WTC11 (cell line): ENCODE measurements around the gene LPP. TPM values are rescaled to one million over a fixed set of nuclear protein-coding genes. Genes with fewer than 3 reads are reported as not detected.

Source experiments
- ATAC-seq: fragments of 200-7000 bp; cut with Tn5 transposase; 2 replicates; pipeline ENCODE4 v1.10.0; 2021; ENCODE audit warnings: mild to moderate bottlenecking, moderate library complexity
- CTCF ChIA-PET: fragments of 300-600 bp; sonication (Branson Sonifier 250); formaldehyde crosslinking; loops from one replicate; lab custom pipeline; 2021; ENCODE audit warnings: antibody characterized with exemption; lab: Charles Lee
- POLR2A ChIA-PET: fragments of 350-600 bp; sonication (Branson Sonifier 250); formaldehyde crosslinking; loops from one replicate; lab custom pipeline; 2021; ENCODE audit warnings: antibody characterized with exemption; lab: Charles Lee
- DNase-seq: peaks from one replicate; pipeline ENCODE4 v3.0.0; 2021; ENCODE audit warnings: low spot score
- H3K27ac Mint-ChIP-seq: 2 replicates; pipeline ENCODE4 v1.8.0; 2021; ENCODE audit warnings: mixed read lengths
- H3K27me3 Mint-ChIP-seq: 2 replicates; pipeline ENCODE4 v1.8.0; 2021; ENCODE audit warnings: low read depth, mild to moderate bottlenecking, moderate library complexity, mixed read lengths
- H3K36me3 Mint-ChIP-seq: 2 replicates; pipeline ENCODE4 v1.8.0; 2021; ENCODE audit warnings: mixed read lengths
- H3K4me1 Mint-ChIP-seq: 2 replicates; pipeline ENCODE4 v1.8.0; 2022; ENCODE audit warnings: mixed read lengths
- H3K4me3 Mint-ChIP-seq: 2 replicates; pipeline ENCODE4 v1.8.0; 2021; ENCODE audit warnings: mild to moderate bottlenecking, moderate library complexity, mixed read lengths
- H3K9me3 Mint-ChIP-seq: 2 replicates; pipeline ENCODE4 v1.8.0; 2021; ENCODE audit warnings: mixed read lengths
- ELF4 ChIP-seq: sonication (generic); formaldehyde crosslinking; IDR thresholded peaks from 2 replicates; pipeline ENCODE4 v1.8.1; 2022; ENCODE audit warnings: low read depth, mild to moderate bottlenecking, moderate library complexity, missing genetic modification reagents
- ETV6 ChIP-seq: sonication (generic); formaldehyde crosslinking; IDR thresholded peaks from 2 replicates; pipeline ENCODE4 v1.8.1; 2022; ENCODE audit warnings: mild to moderate bottlenecking, missing genetic modification reagents
- FOXP1 ChIP-seq: sonication (generic); formaldehyde crosslinking; IDR thresholded peaks from 2 replicates; pipeline ENCODE4 v1.8.0; 2022; ENCODE audit warnings: missing genetic modification reagents, mild to moderate bottlenecking, moderate library complexity, borderline replicate concordance
- GRHL2 ChIP-seq: fragments of 250-450 bp; sonication (Bioruptor Pico); IDR thresholded peaks from 2 replicates; pipeline ENCODE4 v1.8.0; 2022; ENCODE audit warnings: mild to moderate bottlenecking, moderate library complexity; ENCODE audit not compliant: insufficient replicate concordance, severe bottlenecking
- GTF2I ChIP-seq: fragments of 250-450 bp; sonication (Bioruptor Pico); conservative IDR thresholded peaks from 2 replicates; pipeline ENCODE4 v1.4.0; 2021; ENCODE audit warnings: mild to moderate bottlenecking
- HMGXB4 ChIP-seq: sonication (generic); formaldehyde crosslinking; IDR thresholded peaks from 2 replicates; pipeline ENCODE4 v1.8.1; 2023; ENCODE audit warnings: mild to moderate bottlenecking, moderate library complexity, missing genetic modification reagents
- JAZF1 ChIP-seq: fragments of 250-450 bp; sonication (Bioruptor Pico); IDR thresholded peaks from 2 replicates; pipeline ENCODE4 v1.9.0; 2021; ENCODE audit warnings: moderate library complexity, mild to moderate bottlenecking, inconsistent platforms
- KAT7 ChIP-seq: sonication (generic); formaldehyde crosslinking; IDR thresholded peaks from 2 replicates; pipeline ENCODE4 v1.8.1; 2023; ENCODE audit warnings: missing genetic modification reagents, mild to moderate bottlenecking, borderline replicate concordance
- NFE2L1 ChIP-seq: sonication (generic); formaldehyde crosslinking; IDR thresholded peaks from 2 replicates; pipeline ENCODE4 v1.8.1; 2023; ENCODE audit warnings: missing genetic modification reagents
- NR1H2 ChIP-seq: sonication (generic); formaldehyde crosslinking; IDR thresholded peaks from 2 replicates; pipeline ENCODE4 v1.9.0; 2021; ENCODE audit warnings: mild to moderate bottlenecking, moderate library complexity, missing genetic modification reagents
- NR3C1 ChIP-seq: sonication (generic); formaldehyde crosslinking; conservative IDR thresholded peaks from 2 replicates; pipeline ENCODE4 v1.8.1; 2023; ENCODE audit warnings: low read depth, mild to moderate bottlenecking, missing genetic modification reagents
- OVOL2 ChIP-seq: fragments of 250-450 bp; sonication (Bioruptor Pico); IDR thresholded peaks from 2 replicates; pipeline ENCODE4 v1.9.0; 2021; ENCODE audit warnings: mild to moderate bottlenecking, borderline replicate concordance
- SOX15 ChIP-seq: fragments of 250-450 bp; sonication (Bioruptor Pico); IDR thresholded peaks from 2 replicates; pipeline ENCODE4 v1.9.0; 2021; ENCODE audit warnings: mild to moderate bottlenecking
- TCF7 ChIP-seq: sonication (generic); formaldehyde crosslinking; IDR thresholded peaks from 2 replicates; pipeline ENCODE4 v1.8.0; 2022; ENCODE audit warnings: mild to moderate bottlenecking, low read depth, missing genetic modification reagents, moderate library complexity
- TEAD1 ChIP-seq: sonication (generic); formaldehyde crosslinking; IDR thresholded peaks from 2 replicates; pipeline ENCODE4 v1.8.0; 2022; ENCODE audit warnings: mild to moderate bottlenecking, missing genetic modification reagents
- TP53 ChIP-seq: sonication (generic); formaldehyde crosslinking; IDR thresholded peaks from 2 replicates; pipeline ENCODE4 v1.8.1; 2023; ENCODE audit warnings: mild to moderate bottlenecking, missing genetic modification reagents
- ZNF121 ChIP-seq: sonication (generic); formaldehyde crosslinking; IDR thresholded peaks from 2 replicates; pipeline ENCODE4 v1.8.0; 2023; ENCODE audit warnings: missing genetic modification reagents
- ZNF416 ChIP-seq: fragments of 250-450 bp; sonication (Bioruptor Pico); IDR thresholded peaks from 2 replicates; pipeline ENCODE4 v1.9.0; 2021; ENCODE audit warnings: mild to moderate bottlenecking, inconsistent platforms
- ZNF423 ChIP-seq: fragments of 250-450 bp; sonication (Bioruptor Pico); IDR thresholded peaks from 2 replicates; pipeline ENCODE4 v2.1.2; 2022; ENCODE audit warnings: mild to moderate bottlenecking, moderate library complexity
- total RNA-seq: library from RNA; stranded (reverse); gene quantifications from 3 replicates; pipeline ENCODE4 v1.2.3, GENCODE V29; 2021
- TF ChIP-seq, protein P1 (sequence below): sonication (generic); formaldehyde crosslinking; IDR thresholded peaks from 2 replicates; pipeline ENCODE4 v1.8.0; 2022; ENCODE audit warnings: mild to moderate bottlenecking, missing genetic modification reagents
- TF ChIP-seq, protein P2 (sequence below): sonication (generic); formaldehyde crosslinking; IDR thresholded peaks from 2 replicates; pipeline ENCODE4 v1.8.1; 2023; ENCODE audit warnings: mild to moderate bottlenecking, missing genetic modification reagents, moderate library complexity
- TF ChIP-seq, protein P3 (sequence below): sonication (generic); formaldehyde crosslinking; IDR thresholded peaks from 2 replicates; pipeline ENCODE4 v1.8.0; 2022; ENCODE audit warnings: mild to moderate bottlenecking, missing genetic modification reagents
- TF ChIP-seq, protein P4 (sequence below): sonication (generic); formaldehyde crosslinking; IDR thresholded peaks from 2 replicates; pipeline ENCODE4 v1.8.1; 2023; ENCODE audit warnings: mild to moderate bottlenecking, missing genetic modification reagents, moderate library complexity
- TF ChIP-seq, protein P5 (sequence below): sonication (generic); formaldehyde crosslinking; IDR thresholded peaks from 2 replicates; pipeline ENCODE4 v1.8.1; 2023; ENCODE audit warnings: mild to moderate bottlenecking, missing genetic modification reagents, borderline replicate concordance

Gene LPP
- total RNA-seq, 1 experiment from 2014 or later = 49.6 TPM

- TF ChIP-seq NR1H2 (CRISPR knock-in tag) (no peak), NFE2L1 (CRISPR knock-in tag) (no peak), ELF4 (CRISPR knock-in tag) (no peak), TP53 (no peak)
Measured at GRCh38 chr3:188391592-188391991, 237.6 kb downstream of the LPP start (continued).

- TF ChIP-seq HMGXB4 (CRISPR knock-in tag) = no peak
- TF ChIP-seq, protein P1, sequence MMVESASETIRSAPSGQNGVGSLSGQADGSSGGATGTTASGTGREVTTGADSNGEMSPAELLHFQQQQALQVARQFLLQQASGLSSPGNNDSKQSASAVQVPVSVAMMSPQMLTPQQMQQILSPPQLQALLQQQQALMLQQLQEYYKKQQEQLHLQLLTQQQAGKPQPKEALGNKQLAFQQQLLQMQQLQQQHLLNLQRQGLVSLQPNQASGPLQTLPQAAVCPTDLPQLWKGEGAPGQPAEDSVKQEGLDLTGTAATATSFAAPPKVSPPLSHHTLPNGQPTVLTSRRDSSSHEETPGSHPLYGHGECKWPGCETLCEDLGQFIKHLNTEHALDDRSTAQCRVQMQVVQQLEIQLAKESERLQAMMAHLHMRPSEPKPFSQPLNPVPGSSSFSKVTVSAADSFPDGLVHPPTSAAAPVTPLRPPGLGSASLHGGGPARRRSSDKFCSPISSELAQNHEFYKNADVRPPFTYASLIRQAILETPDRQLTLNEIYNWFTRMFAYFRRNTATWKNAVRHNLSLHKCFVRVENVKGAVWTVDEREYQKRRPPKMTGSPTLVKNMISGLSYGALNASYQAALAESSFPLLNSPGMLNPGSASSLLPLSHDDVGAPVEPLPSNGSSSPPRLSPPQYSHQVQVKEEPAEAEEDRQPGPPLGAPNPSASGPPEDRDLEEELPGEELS (CRISPR knock-in tag) = no peak
- TF ChIP-seq TCF7 (CRISPR knock-in tag) = no peak
- no peak for TF ChIP-seq ZNF416 (CRISPR knock-in tag)
- no peak for TF ChIP-seq JAZF1 (CRISPR knock-in tag)
- no peak for TF ChIP-seq ZNF423 (CRISPR knock-in tag)
- TF ChIP-seq, protein P2, sequence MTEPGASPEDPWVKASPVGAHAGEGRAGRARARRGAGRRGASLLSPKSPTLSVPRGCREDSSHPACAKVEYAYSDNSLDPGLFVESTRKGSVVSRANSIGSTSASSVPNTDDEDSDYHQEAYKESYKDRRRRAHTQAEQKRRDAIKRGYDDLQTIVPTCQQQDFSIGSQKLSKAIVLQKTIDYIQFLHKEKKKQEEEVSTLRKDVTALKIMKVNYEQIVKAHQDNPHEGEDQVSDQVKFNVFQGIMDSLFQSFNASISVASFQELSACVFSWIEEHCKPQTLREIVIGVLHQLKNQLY (CRISPR knock-in tag) = no peak
- TF ChIP-seq GTF2I (CRISPR knock-in tag) = no peak
- TF ChIP-seq TEAD1 (CRISPR knock-in tag) = no peak
- TF ChIP-seq SOX15 (CRISPR knock-in tag) = no peak
- TF ChIP-seq, protein P3, sequence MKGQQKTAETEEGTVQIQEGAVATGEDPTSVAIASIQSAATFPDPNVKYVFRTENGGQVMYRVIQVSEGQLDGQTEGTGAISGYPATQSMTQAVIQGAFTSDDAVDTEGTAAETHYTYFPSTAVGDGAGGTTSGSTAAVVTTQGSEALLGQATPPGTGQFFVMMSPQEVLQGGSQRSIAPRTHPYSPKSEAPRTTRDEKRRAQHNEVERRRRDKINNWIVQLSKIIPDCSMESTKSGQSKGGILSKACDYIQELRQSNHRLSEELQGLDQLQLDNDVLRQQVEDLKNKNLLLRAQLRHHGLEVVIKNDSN (CRISPR knock-in tag) = no peak
- TF ChIP-seq ETV6 = no peak
- TF ChIP-seq, all 79 proteins: peak for 0
- no peaks in the 10 kb centered on the region for H3K36me3 Mint-ChIP-seq
- peaks cover 19% of the 10 kb centered on the region for H3K4me1 Mint-ChIP-seq
- CTCF ChIA-PET = no interaction called here
- DNase-seq (no peak), ATAC-seq (no peak)
- POLR2A ChIA-PET = no interaction called here
- H3K9me3 Mint-ChIP-seq = no peaks in the 10 kb centered on the region
- no peaks in the 10 kb centered on the region for H3K27me3 Mint-ChIP-seq
- H3K27ac Mint-ChIP-seq = no peak overlapping the region
- no peak overlapping the region for H3K4me3 Mint-ChIP-seq
Measured at GRCh38 chr3:188392076-188392475, 238.1 kb downstream of the LPP start.

GRCh38 chr3:188394623-188395022 is 240.7 kb downstream of the LPP start:
- H3K4me3 Mint-ChIP-seq = no peak overlapping the region
- CTCF ChIA-PET = no interaction called here
- H3K36me3 Mint-ChIP-seq = no peaks in the 10 kb centered on the region
- no peaks in the 10 kb centered on the region for H3K27me3 Mint-ChIP-seq
- H3K4me1 Mint-ChIP-seq = peaks cover 18% of the 10 kb centered on the region
- POLR2A ChIA-PET = no interaction called here
- ATAC-seq = no peak
- H3K9me3 Mint-ChIP-seq = no peaks in the 10 kb centered on the region
- DNase-seq = no peak
- H3K27ac Mint-ChIP-seq = no peak overlapping the region
- TF ChIP-seq, protein P4, sequence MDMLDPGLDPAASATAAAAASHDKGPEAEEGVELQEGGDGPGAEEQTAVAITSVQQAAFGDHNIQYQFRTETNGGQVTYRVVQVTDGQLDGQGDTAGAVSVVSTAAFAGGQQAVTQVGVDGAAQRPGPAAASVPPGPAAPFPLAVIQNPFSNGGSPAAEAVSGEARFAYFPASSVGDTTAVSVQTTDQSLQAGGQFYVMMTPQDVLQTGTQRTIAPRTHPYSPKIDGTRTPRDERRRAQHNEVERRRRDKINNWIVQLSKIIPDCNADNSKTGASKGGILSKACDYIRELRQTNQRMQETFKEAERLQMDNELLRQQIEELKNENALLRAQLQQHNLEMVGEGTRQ (CRISPR knock-in tag) = no peak
- TF ChIP-seq NR3C1 = no peak
- no peak for TF ChIP-seq GRHL2
- TF ChIP-seq NFE2L1 (CRISPR knock-in tag) = no peak
- no peak for TF ChIP-seq KAT7 (CRISPR knock-in tag)
- TF ChIP-seq, protein P5, sequence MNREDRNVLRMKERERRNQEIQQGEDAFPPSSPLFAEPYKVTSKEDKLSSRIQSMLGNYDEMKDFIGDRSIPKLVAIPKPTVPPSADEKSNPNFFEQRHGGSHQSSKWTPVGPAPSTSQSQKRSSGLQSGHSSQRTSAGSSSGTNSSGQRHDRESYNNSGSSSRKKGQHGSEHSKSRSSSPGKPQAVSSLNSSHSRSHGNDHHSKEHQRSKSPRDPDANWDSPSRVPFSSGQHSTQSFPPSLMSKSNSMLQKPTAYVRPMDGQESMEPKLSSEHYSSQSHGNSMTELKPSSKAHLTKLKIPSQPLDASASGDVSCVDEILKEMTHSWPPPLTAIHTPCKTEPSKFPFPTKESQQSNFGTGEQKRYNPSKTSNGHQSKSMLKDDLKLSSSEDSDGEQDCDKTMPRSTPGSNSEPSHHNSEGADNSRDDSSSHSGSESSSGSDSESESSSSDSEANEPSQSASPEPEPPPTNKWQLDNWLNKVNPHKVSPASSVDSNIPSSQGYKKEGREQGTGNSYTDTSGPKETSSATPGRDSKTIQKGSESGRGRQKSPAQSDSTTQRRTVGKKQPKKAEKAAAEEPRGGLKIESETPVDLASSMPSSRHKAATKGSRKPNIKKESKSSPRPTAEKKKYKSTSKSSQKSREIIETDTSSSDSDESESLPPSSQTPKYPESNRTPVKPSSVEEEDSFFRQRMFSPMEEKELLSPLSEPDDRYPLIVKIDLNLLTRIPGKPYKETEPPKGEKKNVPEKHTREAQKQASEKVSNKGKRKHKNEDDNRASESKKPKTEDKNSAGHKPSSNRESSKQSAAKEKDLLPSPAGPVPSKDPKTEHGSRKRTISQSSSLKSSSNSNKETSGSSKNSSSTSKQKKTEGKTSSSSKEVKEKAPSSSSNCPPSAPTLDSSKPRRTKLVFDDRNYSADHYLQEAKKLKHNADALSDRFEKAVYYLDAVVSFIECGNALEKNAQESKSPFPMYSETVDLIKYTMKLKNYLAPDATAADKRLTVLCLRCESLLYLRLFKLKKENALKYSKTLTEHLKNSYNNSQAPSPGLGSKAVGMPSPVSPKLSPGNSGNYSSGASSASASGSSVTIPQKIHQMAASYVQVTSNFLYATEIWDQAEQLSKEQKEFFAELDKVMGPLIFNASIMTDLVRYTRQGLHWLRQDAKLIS (CRISPR knock-in tag) = no peak
- no peak for TF ChIP-seq SOX15 (CRISPR knock-in tag)
- no peak for TF ChIP-seq FOXP1 (CRISPR knock-in tag)
- no peak for TF ChIP-seq OVOL2 (CRISPR knock-in tag)
- no peak for TF ChIP-seq NR1H2 (CRISPR knock-in tag)
- TF ChIP-seq ZNF121 (CRISPR knock-in tag) = no peak
